ENCODE data around the gene APBA1.
"Not testable (repeated sequence)": the region's sequence is repeated elsewhere in the genome, so short reads cannot be mapped to it uniquely, and the experiment has no call there.

The APBA1 gene

DNA sequence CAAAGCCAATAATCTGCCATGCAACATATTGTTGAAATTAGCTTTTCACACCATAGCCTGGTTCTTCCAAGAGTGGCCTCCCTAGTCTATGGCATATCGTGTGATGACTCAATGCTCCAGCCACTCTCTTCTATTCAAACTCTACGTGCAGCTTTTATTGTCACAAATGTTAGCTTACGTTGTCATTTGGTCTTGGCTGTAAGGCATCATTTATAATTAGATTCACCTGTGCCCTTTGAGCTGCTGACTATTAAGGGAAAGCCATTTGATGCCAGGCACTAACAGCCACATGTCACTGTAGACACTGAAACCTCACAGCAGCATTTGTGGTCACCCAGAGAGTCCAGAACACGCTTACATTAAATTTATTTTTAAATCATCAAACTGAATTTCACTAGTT lies 66.8 kb downstream of the APBA1 start:
- no peak for DNase-seq (ENCODE audit: low read depth, low spot score)

GRCh38 chr9:69604568-69605219 lies 67.5 kb downstream of the APBA1 start:
- DNase-seq (ENCODE audit: low read depth, low spot score) = no peak

- no peak for DNase-seq (ENCODE audit: low read depth, low spot score)
Measured at GRCh38 chr9:69603656-69604055, 68.5 kb downstream of the APBA1 start.

DNA sequence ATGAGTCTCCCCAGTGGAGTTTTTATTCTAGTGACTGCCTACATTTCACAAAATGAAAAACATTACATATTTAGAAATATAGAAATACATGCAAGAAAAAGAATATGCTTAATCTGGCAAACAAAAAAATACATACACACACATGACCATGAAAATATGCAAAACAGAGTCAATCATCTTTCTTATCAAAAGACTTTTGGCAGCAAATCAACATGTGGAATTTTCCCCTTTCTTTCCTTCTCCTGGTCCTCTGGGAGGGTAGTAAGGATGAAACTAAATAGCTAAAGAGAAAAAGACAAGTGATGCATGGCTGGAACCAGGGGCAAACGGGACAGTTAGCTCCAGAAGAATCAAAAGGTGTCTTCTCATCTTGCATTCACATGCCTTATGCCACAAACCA lies 69.4 kb downstream of the APBA1 start:
- DNase-seq (ENCODE audit: low read depth, low spot score) = no peak

- DNase-seq (ENCODE audit: low read depth, low spot score) = no peak
Measured at GRCh38 chr9:69601698-69602097, 70.5 kb downstream of the APBA1 start.

GRCh38 chr9:69600314-69601047 lies 71.7 kb downstream of the APBA1 start:
- DNase-seq (ENCODE audit: low read depth, low spot score) = no peak

DNA sequence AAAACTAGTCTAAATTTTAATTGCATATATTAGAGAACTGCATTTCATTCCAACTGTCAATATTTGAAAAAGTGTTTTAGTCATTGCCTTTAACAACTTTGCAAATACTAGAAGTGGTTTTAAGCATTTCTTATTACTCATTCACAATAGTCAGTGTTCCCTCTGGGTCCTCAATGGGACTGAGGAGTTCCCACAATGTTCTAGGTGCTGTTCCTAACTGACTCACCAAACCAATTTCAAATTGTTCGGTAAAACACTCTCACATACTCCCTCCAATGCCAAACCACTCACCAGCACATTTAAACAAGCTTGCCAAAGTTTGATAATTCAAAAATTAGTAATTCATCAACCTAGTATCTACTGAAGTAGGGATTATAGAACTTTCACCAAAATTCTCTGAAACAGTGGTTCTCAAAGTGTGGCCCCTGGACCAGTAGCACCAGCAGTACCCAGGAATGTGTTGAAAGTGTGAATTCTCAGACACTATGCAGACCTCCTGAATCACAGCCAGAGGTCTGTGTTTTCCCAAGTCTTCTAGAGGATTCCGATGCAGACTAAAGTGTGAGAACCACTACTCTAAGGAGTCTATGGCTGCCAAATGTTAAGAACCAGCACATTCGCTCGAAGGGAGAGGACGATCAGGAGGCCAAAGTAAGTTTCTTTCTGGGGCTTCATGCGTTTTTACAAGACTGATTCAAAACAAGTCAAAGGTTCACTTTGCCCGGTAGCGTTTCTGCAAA lies 72.8 kb downstream of the APBA1 start:
- peak; percentile 31 for DNase-seq (ENCODE audit: low read depth, low spot score)

DNA sequence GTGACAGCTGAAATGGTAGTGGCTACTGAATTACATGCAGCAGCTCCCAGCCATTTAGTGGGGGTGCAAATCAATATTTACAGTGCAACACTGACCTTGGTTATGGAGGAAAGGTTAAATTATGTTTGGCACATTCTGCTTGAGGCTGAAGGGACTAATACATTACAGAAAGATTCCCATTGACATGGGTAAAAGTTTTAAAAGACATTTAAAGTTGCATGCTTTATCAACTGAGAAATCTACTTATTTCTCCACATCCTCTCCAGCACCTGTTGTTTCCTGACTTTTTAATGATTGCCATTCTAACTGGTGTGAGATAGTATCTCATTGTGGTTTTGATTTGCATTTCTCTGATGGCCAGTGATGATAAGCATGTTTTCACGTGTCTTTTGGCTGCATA lies 75.3 kb downstream of the APBA1 start:
- not testable (repeated sequence) for DNase-seq (ENCODE audit: low read depth, low spot score)

DNA sequence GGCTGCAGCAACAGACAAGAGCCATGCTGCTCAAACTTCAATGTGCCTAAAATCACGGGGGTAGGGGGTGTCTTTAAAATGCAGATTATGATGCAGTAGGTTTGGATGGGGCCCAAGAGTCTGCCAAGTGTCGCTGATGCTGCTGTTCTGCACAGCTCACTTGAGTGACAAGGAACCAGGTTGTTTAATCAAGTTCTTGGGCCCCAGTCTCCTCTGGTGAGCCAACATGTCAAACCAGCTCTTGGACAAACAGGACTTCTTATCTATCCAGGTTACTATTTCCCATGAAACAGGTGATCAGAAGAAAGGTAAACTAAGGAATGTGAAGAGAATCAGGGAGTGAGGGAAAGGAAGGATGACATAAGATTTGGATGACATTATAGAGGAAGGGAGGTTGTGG lies 78.0 kb downstream of the APBA1 start:
- DNase-seq (ENCODE audit: low read depth, low spot score) = no peak

- DNase-seq (ENCODE audit: low read depth, low spot score) = no peak
Measured at GRCh38 chr9:69593756-69594155, 78.4 kb downstream of the APBA1 start.

DNA sequence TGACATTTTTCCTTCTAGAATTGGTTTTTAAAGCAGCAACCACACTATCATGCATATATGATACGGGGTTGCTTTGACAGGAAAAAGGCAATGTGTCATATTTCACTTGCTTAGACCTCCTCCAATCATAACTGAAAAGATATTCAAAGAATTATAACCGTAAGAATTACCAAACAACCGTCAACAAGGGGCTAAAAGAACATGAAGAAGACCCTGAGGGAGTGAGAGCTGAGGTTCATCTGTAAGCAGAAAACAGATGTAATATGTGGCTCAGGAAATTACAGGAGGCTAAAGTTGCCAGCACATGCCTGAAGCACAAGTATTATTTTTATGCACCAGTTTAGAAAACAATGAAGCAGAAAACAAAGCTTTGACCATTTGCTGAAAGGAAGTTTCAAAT lies 78.9 kb downstream of the APBA1 start:
- DNase-seq (ENCODE audit: low read depth, low spot score) = no peak

- no peak for DNase-seq (ENCODE audit: low read depth, low spot score)
Measured at GRCh38 chr9:69590266-69590665, 81.9 kb downstream of the APBA1 start.

- no peak for DNase-seq (ENCODE audit: low read depth, low spot score)
Measured at GRCh38 chr9:69589156-69589555, 83.0 kb downstream of the APBA1 start.

GRCh38 chr9:69585571-69585970 lies 86.6 kb downstream of the APBA1 start:
- no peak for DNase-seq (ENCODE audit: low read depth, low spot score)

GRCh38 chr9:69584759-69585158 lies 87.4 kb downstream of the APBA1 start:
- DNase-seq (ENCODE audit: low read depth, low spot score) = peak; percentile 40

DNA sequence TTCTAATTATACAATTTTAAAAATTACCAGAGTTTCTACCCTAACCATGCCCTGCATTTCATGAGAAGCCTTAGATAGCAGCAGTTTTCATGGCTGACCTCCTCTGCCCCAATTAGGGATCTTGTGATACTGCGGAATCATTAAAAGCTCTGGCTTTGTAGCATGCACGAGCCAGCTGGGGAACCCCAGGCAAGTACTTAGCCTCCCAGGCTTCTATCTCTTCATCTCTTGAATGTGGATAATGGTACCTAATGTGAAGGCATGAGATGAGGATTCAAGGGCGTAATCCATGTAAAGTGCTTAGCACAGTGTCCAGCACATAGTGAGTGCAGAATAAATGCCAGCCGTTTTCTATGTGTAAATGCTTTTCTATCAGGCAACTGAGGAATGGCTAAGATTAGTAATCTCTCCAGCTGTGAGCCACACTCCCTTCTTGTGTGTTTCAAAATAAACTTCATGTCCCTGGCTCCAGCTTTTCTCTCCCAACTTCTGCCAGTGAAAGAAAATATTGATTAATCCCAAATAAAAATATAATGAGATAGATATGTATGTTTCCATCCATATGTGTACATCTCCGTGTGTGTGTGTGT lies 88.4 kb downstream of the APBA1 start:
- no peak for DNase-seq (ENCODE audit: low read depth, low spot score)

DNA sequence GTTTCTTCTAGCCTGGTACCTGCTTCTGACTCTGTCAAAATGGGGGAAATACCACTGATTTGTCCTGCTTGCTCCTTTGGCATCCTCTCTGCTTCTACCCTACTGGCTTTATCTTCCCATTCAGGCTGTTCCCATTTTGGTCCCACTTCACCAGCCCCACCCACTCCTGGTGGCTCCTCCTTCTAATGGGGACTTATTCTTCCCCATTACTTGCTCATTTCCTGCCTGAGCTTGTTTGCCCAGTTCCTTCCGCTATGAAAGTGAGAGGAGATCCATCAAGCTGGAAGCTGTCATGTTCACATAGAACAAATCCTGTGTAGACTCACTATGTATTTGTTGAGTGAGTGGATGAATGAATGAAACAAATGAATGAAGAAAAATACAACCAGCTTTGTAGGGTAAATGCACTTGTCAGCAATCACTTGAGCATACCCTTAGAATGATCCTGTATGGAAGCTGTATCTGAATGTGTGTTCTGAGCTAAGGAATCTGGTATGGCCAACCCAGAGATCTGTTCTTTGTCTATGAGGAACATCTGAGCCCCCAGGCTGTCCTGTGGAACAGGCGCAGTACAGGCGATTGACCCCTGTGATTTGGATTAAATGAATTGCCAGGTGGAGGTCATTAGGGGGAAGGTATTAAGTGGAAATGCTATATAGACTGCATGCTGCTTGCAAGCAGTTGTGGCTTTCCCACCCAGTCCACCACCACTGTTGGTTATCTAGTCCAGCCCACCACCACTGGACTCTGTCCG lies 89.5 kb downstream of the APBA1 start:
- DNase-seq (ENCODE audit: low read depth, low spot score) = no peak

DNA sequence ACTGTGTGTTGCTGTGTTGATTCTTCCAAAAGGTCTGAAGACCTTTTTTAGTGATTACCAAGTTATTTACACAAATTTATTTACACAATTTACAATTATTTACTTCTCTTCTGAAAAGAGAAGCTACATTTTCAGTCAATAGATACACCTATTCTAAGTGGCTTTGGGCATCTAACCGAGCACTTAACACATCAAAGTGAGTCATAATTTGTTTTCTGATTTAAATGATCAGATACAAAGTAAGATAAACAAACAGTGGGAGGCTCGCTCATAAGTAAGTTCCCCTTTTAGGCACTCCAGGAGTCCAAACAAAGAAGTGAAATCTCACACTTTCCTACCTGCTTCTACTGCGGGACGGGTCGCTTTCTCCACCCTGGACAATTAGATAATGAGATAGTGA lies 90.2 kb downstream of the APBA1 start:
- no peak for DNase-seq (ENCODE audit: low read depth, low spot score)

DNA sequence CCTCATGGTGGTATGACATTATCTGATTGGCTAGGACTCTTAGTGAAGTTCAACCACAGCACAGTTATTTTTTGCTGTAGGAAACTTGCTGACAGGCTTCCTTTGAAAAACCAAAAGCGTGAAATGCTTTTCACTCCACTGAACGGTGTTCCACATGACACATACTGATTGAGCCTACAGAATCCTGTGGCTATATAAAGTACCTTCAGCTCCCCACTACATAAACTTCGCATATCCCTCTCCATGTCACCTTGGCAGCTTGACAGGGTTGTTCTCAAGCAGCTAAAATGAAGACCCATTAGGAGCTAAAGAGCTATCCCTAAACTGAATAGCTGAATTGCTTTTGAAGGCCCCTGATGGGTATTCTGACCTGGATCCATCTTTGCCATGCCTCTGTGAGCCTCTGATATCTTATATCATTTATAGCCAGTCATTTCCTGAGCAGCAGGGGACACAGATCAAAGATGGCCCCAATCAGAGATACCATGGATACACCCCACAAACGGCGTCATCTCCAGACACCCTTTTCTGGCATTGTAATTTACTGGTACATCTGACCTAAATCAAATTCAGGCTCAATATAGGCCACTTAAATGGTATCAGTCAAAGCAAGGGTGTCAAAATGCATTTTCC lies 91.5 kb downstream of the APBA1 start:
- DNase-seq (ENCODE audit: low read depth, low spot score) = no peak

- no peak for DNase-seq (ENCODE audit: low read depth, low spot score)
Measured at GRCh38 chr9:69579760-69580581, 92.2 kb downstream of the APBA1 start.

Data from astrocyte of the hippocampus (primary cell).